Superior temporal gyrus (tissue), 1 donor: Measurements from ENCODE around the gene RAB5A.
"Not testable (repeated sequence)": the region's sequence is repeated elsewhere in the genome, so short reads cannot be mapped to it uniquely, and the experiment has no call there.

Source experiments
- DNase-seq: peaks from one replicate; pipeline ENCODE4 v3.0.0-alpha.2; 2016; ENCODE audit errors: extremely low spot score

Gene RAB5A, protein sequence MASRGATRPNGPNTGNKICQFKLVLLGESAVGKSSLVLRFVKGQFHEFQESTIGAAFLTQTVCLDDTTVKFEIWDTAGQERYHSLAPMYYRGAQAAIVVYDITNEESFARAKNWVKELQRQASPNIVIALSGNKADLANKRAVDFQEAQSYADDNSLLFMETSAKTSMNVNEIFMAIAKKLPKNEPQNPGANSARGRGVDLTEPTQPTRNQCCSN

DNA sequence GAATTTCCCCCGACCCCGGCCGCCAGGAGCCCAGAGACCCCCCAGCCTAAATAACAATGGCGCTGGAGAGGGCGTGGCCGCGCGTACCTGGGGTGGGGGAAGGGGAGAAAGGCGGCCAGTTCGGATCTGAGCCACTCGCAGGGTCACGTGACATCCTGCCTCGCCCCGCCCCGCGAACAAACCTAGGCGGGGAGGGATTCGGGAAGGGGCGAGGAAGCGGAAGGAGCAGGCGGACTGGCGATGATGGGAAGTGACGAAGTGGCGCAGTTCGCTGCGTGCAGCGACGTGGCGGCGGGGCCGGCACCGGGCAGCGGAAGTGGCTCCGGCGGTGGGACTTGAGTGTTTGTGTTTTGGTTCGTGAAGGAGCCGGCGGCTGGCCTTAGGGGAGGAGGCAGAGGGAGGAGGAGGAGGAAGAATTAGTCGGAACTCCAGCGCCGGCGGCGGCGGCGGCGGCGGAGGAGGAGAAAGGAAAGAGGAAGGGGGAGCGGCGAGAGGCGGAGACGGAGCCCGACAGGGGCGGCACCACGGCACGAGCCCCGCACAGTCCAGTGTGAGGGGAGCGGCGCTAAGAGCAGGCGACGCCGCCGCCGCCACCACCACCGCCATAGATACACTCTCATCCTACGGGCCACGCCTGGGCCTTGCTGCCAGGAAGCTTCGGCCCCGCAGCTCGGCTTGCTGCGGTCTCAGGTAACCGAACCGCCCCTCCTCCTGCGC is at the start of gene RAB5A:
RAB5A (plus strand) TSS at position 266 of the 717 bp plus-strand sequence. CDS start 3,802 bp downstream, outside the sequence.
- peak; percentile 97 for DNase-seq

DNA sequence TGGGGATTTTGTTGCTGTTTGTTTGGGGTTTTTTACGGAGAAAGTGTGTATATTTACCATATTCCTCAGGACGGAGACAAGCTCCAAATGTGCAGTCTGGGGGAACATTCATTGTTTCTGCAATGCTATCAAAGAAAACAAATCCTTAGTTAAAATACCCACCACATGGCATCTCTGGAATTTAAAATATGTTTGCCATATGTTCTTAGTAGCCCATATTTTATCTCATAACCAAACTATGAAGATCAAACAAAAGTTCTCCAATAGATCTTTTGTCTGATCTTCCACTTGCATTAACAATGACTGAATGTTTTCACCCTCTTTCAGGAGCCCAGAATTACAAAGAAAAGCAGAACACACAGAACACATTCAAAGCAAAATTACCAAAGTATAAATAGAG is 48.2 kb upstream of the RAB5A start:
- no peak for DNase-seq

DNA sequence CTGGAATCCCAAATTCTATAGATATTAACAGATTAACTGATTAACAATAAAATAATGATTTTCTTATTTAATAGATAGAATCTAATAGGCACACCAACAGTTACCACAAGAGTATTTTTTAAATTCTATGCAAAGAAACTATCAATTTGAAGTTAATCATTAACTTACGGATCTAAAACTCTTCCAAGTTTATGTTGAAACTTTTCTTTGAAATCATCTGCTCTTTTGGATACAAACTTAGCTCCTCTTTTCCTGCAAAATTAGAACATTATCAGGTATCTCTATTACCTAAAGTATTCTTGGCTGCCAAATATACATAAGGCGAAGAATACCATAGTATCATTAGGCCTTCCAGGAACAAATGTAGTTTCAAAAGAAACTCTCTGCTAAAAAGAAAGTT is 47.6 kb upstream of the RAB5A start:
- no peak for DNase-seq

DNA sequence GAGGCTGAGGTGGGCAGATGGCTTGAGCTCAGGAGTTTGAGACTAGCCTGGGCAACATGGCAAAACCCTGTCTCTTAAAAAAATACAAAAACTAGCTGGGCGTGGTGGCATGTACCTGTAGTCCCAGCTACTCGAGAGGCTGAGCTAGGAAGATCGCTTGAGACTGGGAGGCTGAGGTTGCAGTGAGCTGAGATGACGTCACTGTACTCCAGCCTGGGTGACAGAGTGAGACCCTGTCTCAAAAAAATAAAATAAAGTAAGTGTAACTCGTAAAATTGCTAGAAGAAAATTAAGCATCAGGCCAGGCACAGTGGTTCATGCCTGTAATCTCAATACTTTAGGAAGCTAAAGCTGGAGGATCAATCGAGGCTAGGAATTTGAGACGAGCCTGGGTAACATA is 47.1 kb upstream of the RAB5A start:
- DNase-seq = not testable (repeated sequence)

DNA sequence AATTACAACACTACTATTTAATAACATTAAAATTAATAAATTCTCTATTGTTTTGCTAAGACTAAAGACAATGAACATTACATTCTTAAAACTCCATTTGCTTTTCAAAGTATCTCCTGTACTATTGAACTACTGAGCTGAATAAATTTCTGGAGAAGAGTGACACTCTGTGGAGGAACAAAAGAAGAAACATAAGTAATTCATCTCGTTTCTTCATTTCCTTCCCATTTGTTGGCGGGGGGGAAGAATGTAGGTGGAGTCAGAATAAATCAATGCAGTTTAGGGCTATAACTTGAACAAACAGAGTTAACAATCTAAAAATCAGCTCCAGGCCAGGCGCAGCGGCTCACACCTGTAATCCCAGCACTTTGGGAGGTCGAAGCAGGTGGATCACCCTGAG is 45.6 kb upstream of the RAB5A start:
- no peak for DNase-seq

DNA sequence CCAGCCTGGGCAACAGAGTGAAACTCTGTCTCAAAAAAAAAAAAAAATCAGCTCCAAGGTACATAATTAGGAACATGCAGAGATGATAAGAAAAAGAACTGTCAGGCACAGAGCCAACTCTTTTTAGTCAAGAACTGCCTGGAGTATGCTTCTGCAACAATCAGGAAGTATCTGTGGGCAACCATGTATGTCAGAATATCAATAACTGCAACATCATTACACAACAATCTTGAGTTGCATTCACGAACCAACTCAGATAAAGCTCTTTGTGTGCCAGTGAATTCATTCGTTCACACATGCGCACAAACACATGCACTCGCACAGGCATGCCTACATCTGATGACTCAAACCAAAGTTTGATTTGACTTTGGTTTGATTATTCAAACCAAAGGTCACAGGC is 45.0 kb upstream of the RAB5A start:
- no peak for DNase-seq

DNA sequence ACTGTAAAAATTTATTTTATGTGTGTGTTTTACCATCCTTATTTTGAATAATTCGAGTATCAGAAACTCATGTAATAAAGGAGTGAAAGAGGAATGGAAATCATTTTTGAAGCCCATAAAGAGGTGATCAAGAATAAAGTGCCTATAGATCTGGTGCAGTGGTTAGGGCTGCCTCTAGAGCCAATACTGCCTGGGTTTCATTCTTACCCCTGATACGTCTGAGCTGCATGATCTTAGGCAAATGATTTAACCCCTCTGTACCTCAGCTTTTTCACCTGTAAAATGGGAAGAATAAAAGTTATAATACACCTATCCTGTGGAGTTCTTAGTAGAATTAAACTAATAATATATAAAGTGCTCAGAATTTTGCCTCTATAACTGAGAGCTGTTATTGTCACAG is 43.2 kb upstream of the RAB5A start:
- DNase-seq = no peak

DNA sequence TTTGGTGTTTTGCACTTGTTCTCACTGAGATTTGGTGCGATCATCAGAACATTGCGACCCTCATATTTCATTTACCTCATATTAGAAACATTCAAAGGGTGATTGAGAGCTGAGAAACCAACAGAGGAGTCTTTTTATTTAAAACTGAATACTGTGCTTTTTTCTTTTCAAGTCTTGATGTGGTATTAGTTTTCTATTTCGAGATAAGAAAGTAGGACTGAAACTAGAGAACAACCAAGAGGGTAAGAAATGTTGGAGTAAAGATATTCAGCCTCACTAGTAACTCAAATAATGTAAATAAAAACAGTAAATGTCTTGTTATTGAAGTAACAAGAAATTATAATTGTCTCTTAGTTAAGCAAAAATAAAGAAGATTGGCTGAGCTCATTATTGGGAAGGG is 39.4 kb upstream of the RAB5A start:
- no peak for DNase-seq

DNA sequence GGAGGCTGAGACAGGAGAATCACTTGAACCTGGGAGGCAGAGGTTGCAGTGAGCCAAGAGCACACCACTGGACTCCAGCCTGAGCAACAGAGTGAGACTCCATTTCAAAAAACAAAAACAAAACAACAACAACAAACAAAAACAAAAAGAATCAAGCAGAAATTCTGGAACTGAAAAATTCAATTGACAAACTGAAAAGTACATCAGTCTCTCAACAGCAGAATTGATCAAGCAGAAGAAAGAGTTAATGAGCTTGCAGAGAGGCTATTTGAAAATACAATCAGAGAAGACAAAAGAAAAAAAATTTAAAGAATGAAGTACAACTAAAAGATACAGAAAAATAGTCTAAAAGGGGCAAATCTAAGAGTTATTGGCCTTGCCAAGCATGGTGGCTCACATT is 35.4 kb upstream of the RAB5A start:
- DNase-seq = no peak

DNA sequence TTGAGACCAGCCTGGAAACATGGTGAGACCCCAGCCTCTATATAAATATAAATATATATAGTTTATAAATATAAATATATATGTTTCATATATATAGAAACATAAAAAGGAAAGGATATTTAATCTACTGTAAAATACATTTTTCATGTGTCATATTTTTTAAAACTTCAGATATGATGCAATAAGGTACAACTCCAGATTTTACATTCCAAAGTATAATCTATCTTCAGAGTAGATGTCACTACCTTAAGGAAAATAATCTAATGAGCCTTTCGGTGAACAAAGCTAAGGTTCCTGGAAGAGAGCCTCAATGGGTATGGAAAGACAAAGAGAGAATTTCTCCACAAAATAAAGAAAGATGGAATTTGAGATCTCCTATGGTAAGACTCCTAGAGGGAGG is 29.7 kb upstream of the RAB5A start:
- DNase-seq = no peak

DNA sequence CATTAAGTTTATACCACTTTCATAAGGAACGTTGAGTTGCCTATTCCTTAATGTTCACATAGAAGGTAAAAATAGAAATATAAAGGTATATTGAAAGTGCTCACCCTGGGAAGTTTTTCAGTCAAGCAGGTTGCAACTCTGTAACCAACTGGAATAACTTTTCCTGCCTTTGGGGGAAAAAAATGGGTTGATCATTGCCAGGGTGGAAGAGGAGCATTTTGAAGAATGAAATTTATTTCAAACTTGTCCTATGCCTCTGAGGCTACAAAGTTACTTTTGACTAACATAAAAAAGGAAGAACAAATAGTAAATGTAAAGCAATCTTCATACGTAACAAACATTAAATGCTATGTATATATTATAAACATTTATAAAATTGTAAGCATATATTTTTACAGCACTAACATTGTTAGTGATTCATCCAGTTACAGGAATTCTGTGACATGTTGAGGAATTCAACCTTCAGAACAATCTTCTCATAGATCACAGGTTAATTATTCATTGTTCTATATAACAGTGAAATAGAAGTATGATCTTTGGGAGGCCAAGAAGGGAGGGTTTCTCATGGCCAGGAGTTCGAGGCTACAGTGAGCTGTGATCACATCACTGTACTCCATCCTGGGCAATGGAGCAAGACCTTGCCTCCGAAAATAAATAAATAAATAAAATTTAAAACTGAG is 26.4 kb upstream of the RAB5A start:
- no peak for DNase-seq

DNA sequence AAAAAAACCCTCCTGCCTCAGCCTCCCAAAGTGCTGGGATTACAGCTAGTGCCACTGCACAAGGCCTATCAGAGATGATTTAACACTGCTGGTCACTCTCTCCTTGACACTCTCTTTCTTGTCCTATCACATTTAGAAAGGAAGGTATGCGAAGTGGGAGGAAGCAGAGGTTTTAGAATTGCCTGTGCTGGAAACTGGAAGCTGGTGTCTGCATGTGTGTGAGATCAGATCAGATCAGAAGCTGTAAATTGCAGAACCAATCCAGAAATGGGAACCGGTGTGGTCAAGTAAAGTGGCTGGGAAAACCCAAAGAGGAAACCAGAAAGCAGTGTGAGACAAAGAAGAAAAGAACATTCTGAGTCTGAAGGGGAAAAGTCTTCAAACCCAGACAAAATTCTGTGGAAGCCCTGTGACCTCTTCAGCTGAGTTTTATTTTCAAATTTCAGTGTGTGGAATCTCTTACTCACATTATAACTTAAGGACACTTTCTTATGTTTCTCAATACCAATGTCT is 15.7 kb upstream of the RAB5A start:
- DNase-seq = no peak

DNA sequence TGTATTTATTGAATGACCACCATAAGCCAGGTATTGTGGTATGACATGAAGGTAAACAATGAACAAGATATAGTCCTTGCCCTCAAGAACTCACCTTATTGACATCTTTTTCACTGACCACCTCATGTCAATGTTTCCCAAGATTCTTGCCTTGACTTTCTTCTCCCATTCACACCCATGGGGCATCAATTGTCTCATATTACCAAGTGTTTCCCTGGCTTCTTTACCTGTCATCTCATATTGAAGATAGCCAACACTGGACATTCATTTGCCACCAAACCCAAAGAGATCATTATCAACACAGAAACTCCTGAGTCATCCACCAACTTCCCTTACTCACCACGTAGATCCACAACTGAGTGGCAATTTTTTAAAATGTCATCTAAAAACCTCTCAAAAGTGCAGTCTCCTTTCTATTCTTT is 15.1 kb upstream of the RAB5A start:
- DNase-seq = no peak

DNA sequence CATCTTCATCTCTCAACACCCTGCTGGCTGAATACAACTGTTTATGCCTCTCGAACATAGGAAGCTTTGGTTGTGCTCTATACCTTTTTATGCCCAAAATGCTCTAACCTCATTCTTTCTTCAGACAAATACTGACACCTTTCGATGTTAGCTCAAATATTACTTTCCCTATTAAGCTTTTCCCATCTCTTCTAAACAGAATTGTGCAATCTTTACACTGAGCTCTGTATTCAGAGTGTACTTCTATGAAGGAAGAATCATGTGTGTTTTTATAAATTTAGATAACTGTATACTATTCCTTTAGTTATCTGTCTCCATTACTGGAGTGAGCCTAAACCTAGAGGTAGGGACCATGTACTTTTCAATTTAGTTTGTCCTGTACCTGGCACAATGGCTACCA is 14.5 kb upstream of the RAB5A start:
- no peak for DNase-seq

DNA sequence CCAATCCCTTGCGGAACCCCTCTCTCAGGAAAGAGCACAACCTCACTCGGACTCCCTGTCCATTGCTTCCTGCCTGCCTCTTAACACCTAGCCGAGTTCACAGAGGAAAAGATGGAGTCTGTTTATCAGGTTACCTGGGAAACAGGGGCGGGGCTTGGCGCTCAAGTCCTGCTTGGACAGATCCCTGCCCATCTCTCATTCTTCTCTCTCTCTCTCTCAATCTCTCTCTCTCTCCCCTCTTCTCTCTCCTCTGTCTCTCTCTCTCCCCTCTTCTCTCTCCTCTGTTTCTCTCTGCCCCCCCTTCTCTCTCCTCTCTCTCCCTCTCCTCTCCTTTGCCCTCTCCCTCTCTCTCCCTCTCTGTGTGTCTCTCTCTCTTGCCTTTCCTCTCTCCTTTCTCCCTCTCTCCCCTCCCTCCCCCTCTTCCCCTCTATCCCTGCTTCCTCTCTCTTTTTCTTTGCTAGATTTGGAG is 12.8 kb upstream of the RAB5A start, which contains the start of gene EFHB:
EFHB (minus strand) TSS at position 120 of the 469 bp plus-strand sequence. CDS start 199 bp downstream, outside the sequence.
- DNase-seq = no peak

DNA sequence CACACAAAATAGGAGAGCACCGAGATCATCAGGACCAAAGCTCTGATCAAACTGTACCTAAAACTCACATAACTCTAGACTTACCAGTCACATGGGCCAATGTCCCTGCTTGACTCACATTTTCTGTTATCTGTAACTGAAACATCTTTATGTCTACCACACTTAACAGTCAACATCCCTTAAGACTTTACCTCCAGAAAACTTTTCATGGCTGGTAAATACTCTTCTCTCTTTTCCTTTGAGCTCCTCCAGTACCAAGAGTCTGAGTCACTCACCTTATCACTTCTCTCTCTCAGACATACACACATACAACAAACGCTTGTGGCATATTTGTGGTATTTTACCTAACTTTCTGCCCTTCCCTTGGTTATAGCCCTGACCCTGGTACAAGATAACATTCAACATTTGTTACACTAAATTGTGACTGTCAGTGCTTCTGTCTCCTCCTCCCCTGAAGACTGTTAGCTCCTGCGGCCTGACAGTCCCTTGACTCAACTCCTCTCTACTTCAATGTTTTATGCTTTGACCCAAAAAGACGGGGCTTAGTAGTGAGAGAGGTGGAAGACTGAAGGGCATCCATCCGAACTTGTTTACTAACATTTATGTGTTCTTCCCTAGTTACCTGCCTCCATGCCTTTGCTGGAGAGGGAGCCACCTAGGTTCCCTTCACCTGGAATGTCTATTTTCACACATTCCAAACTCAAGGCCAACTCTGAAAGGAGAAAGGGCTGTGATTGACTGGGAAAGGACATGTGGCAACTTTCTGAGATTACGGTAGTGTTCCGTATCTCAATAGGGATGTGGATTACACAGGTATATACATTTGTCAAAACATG is 9.2 kb upstream of the RAB5A start:
- no peak for DNase-seq

DNA sequence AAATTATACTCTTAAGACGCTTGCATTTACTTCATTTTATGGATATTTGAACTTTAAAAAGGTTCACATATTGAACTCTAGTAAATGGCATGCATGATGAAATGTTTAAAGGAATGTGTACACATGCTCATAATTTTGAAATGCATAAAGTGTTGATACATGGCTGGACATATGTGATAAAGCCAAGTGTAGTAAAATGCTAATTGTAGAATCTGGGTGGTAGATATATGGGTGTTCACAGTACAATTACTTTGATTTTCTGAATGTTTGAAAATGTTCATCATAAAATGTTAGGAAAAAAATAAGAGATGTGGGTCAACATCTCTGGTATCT is 8.6 kb upstream of the RAB5A start:
- no peak for DNase-seq

DNA sequence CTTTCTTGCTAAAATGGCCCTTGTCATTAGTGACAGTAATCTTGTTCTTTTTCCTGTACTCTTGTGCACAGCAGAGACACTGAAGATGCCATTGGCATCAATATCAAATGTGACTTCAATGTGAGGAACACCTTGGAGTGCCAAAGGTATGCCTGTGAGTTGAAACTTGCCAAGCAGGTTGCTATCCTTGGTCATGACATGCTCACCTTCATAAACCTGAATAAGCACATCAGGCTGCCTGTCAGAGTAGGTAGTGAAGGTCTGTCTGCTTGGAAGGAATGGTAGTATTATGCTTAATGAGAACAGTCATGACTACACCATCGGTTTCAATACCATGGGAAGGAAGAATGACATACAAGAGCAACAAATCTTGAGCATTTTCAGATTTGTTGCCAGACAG is 6.3 kb upstream of the RAB5A start:
- DNase-seq = no peak

DNA sequence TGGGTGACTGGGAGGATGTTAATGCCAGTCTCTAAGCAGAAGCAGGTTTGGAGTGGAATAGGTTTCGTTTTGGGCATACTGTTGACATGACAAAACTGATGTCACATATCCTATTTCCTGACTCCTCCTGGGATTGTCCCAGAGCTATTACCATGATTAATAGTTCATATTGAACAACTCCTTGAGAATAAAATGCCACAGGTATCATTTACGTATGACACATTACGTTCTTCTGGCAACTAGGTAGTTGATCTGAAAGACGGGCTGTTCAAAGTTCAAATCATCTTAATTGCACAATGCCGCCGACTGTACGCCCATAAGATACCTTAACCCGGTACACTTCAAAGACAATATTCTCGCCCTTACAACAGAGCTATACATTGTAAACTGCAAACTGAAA is 1.4 kb upstream of the RAB5A start:
- no peak for DNase-seq

DNA sequence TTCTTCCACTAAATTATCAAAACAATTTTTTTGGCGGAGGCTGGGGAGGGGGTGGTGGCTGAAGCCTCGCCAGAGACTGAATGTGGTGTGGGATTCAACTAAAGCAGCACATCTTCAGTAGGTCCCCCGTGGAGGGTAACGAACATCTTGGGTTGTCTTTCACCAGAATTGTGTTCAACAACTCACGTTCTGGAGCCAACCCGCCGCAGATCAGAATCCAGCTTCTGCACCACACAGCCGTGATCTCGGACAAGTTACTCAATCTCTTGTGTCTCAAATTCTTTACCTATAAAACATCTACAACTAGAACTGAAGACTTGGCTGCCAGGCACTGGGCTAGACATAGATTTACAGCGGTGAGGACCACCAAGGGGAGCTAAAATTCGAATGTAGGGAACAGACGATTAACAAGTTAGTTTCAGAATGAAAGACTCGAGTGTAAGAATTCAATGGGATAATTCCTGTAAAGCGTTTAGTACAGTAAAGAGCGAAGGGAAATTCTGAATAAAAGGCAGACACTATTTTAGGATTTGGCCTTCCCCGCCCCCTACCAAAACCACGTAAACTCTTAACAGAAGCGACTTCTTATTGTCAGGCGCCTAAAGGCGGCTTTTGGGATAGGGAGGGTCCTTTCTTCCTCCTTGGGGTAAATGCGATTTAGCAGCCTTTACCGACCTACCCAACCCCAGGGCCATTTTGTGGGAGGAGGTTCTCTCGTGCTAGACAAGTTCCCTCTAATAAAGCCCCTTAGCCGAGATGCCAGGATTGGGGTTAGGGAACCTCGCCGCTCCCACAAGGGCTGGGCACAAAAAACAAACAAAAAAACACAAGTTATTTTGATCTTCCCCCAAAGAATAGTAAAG is 697 bp upstream of the RAB5A start:
- peak; percentile 46 for DNase-seq
